HEK293 (cell line): ENCODE results near the gene MSS51.

Experiments used
- GLIS2 ChIP-seq: fragments of 450-650 bp; formaldehyde crosslinking; IDR thresholded peaks from 2 replicates; pipeline ENCODE4 v1.5.1; 2016; ENCODE audit warnings: missing biosample characterization, missing genetic modification characterization
- KLF1 ChIP-seq: fragments of 450-650 bp; formaldehyde crosslinking; IDR thresholded peaks from 2 replicates; pipeline ENCODE4 v1.5.1; 2016; ENCODE audit warnings: missing biosample characterization, missing genetic modification characterization
- OSR2 ChIP-seq: fragments of 450-650 bp; formaldehyde crosslinking; IDR thresholded peaks from 2 replicates; pipeline ENCODE4 v1.5.1; 2016; ENCODE audit warnings: missing biosample characterization, missing genetic modification characterization
- PATZ1 ChIP-seq: fragments of 450-650 bp; formaldehyde crosslinking; IDR thresholded peaks from 2 replicates; pipeline ENCODE4 v1.5.1; 2016; ENCODE audit warnings: missing biosample characterization, missing genetic modification characterization
- PRDM1 ChIP-seq: fragments of 450-650 bp; formaldehyde crosslinking; IDR thresholded peaks from 2 replicates; pipeline ENCODE4; 2016; ENCODE audit warnings: missing biosample characterization, missing genetic modification characterization
- SP2 ChIP-seq: fragments of 450-650 bp; formaldehyde crosslinking; IDR thresholded peaks from 2 replicates; pipeline ENCODE4 v1.5.1; 2016; ENCODE audit warnings: missing biosample characterization, missing genetic modification characterization
- SP3 ChIP-seq: fragments of 450-650 bp; formaldehyde crosslinking; IDR thresholded peaks from 2 replicates; pipeline ENCODE4 v1.5.1; 2016; ENCODE audit warnings: missing biosample characterization, missing genetic modification characterization
- ZBTB26 ChIP-seq: fragments of 450-650 bp; formaldehyde crosslinking; optimal IDR thresholded peaks from 2 replicates; pipeline ENCODE3; 2016; ENCODE audit warnings: missing biosample characterization, mild to moderate bottlenecking, missing genetic modification characterization
- ZBTB44 ChIP-seq: fragments of 450-650 bp; IDR thresholded peaks from 2 replicates; pipeline ENCODE4 v1.5.1; 2018; ENCODE audit warnings: missing biosample characterization, mild to moderate bottlenecking, missing genetic modification characterization
- ZFHX2 ChIP-seq: fragments of 450-650 bp; formaldehyde crosslinking; conservative IDR thresholded peaks from 2 replicates; pipeline ENCODE4 v1.5.1; 2016; ENCODE audit warnings: missing biosample characterization, missing genetic modification characterization
- ZFP69B ChIP-seq: fragments of 450-650 bp; formaldehyde crosslinking; IDR thresholded peaks from 2 replicates; pipeline ENCODE4 v1.5.1; 2016; ENCODE audit warnings: missing biosample characterization, missing genetic modification characterization
- ZNF2 ChIP-seq: fragments of 450-650 bp; formaldehyde crosslinking; IDR thresholded peaks from 2 replicates; pipeline ENCODE4 v1.5.1; 2016; ENCODE audit warnings: missing biosample characterization, missing genetic modification characterization
- ZNF214 ChIP-seq: fragments of 450-650 bp; formaldehyde crosslinking; IDR thresholded peaks from 2 replicates; pipeline ENCODE4 v1.5.1; 2017; ENCODE audit warnings: missing biosample characterization, mild to moderate bottlenecking, missing genetic modification characterization, borderline replicate concordance
- ZNF221 ChIP-seq: fragments of 450-650 bp; formaldehyde crosslinking; IDR thresholded peaks from 2 replicates; pipeline ENCODE4 v1.5.1; 2017; ENCODE audit warnings: missing biosample characterization, missing genetic modification characterization, borderline replicate concordance
- ZNF341 ChIP-seq: fragments of 450-650 bp; formaldehyde crosslinking; IDR thresholded peaks from 2 replicates; pipeline ENCODE4; 2016; ENCODE audit warnings: low read depth, missing biosample characterization, missing genetic modification characterization
- ZNF391 ChIP-seq: fragments of 450-650 bp; formaldehyde crosslinking; IDR thresholded peaks from 2 replicates; pipeline ENCODE4 v1.5.1; 2016; ENCODE audit warnings: low read depth, missing biosample characterization, missing genetic modification characterization, borderline replicate concordance
- ZNF394 ChIP-seq: fragments of 450-650 bp; formaldehyde crosslinking; IDR thresholded peaks from 2 replicates; pipeline ENCODE4 v1.5.1; 2016; ENCODE audit warnings: missing biosample characterization, missing genetic modification characterization, mild to moderate bottlenecking, moderate library complexity, borderline replicate concordance
- ZNF416 ChIP-seq: fragments of 450-650 bp; formaldehyde crosslinking; IDR thresholded peaks from 2 replicates; pipeline ENCODE4 v1.5.1; 2016; ENCODE audit warnings: missing biosample characterization, missing genetic modification characterization
- ZNF529 ChIP-seq: fragments of 450-650 bp; formaldehyde crosslinking; IDR thresholded peaks from 2 replicates; pipeline ENCODE4 v1.5.1; 2017; ENCODE audit warnings: missing genetic modification characterization, missing biosample characterization; ENCODE audit not compliant: insufficient replicate concordance
- ZNF549 ChIP-seq: fragments of 450-650 bp; IDR thresholded peaks from 2 replicates; pipeline ENCODE4 v1.5.1; 2018; ENCODE audit warnings: missing biosample characterization, missing genetic modification characterization, mild to moderate bottlenecking, inconsistent platforms, moderate library complexity
- ZNF560 ChIP-seq: fragments of 450-650 bp; formaldehyde crosslinking; IDR thresholded peaks from 2 replicates; pipeline ENCODE4 v1.5.1; 2017; ENCODE audit warnings: missing biosample characterization, missing genetic modification characterization, borderline replicate concordance
- ZNF571 ChIP-seq: fragments of 450-650 bp; formaldehyde crosslinking; IDR thresholded peaks from 2 replicates; pipeline ENCODE4 v1.5.0; 2017; ENCODE audit warnings: missing biosample characterization, missing genetic modification characterization
- ZNF596 ChIP-seq: fragments of 450-650 bp; IDR thresholded peaks from 2 replicates; pipeline ENCODE4 v1.5.0; 2018; ENCODE audit warnings: missing biosample characterization, mild to moderate bottlenecking, missing genetic modification characterization, moderate library complexity
- ZNF692 ChIP-seq: fragments of 450-650 bp; formaldehyde crosslinking; IDR thresholded peaks from 2 replicates; pipeline ENCODE4 v1.5.1; 2016; ENCODE audit warnings: missing biosample characterization, missing genetic modification characterization
- ZNF707 ChIP-seq: fragments of 450-650 bp; formaldehyde crosslinking; IDR thresholded peaks from 2 replicates; pipeline ENCODE4 v1.5.1; 2016; ENCODE audit warnings: missing biosample characterization, missing genetic modification characterization
- ZNF76 ChIP-seq: fragments of 450-650 bp; formaldehyde crosslinking; IDR thresholded peaks from 2 replicates; pipeline ENCODE4; 2016; ENCODE audit warnings: low read depth, missing biosample characterization, missing genetic modification characterization, borderline replicate concordance
- ZNF843 ChIP-seq: fragments of 450-650 bp; formaldehyde crosslinking; IDR thresholded peaks from 2 replicates; pipeline ENCODE4 v1.5.1; 2016; ENCODE audit warnings: missing biosample characterization, missing genetic modification characterization
- ZSCAN18 ChIP-seq: fragments of 450-650 bp; formaldehyde crosslinking; IDR thresholded peaks from 2 replicates; pipeline ENCODE4 v1.5.1; 2016; ENCODE audit warnings: missing biosample characterization, missing genetic modification characterization

Gene MSS51

GRCh38 chr10:73413528-73414229, 19.7 kb downstream of the MSS51 start, which contains the start of gene ANXA7 (continued):
- TF ChIP-seq ZNF692 (tag by site-specific recombination) (peak; percentile 83), OSR2 (tag by site-specific recombination) (peak; percentile 42; the same call in 1 of the 2 replicates), ZNF596 (no peak), PRDM1 (tag by site-specific recombination) (peak; percentile 65), ZNF214 (tag by site-specific recombination) (no peak), ZNF529 (tag by site-specific recombination) (no peak), ZBTB26 (tag by site-specific recombination) (peak; percentile 68), ZSCAN18 (tag by site-specific recombination) (no peak), ZNF707 (tag by site-specific recombination) (no peak), ZNF391 (tag by site-specific recombination) (peak; percentile 77; the same call in 1 of the 2 replicates), ZFHX2 (tag by site-specific recombination) (peak; percentile 98), ZFP69B (peak; percentile 70), KLF1 (peak; percentile 89), ZBTB44 (tag by site-specific recombination) (no peak), ZNF560 (no peak), ZNF394 (tag by site-specific recombination) (no peak; the same call in 1 of the 2 replicates), ZNF416 (tag by site-specific recombination) (no peak), ZNF341 (peak; percentile 76), ZNF221 (tag by site-specific recombination) (no peak), SP2 (tag by site-specific recombination) (peak; percentile 93), ZNF549 (tag by site-specific recombination) (no peak), ZNF843 (tag by site-specific recombination) (peak; percentile 57; the same call in 1 of the 2 replicates), ZNF571 (no peak), SP3 (peak; percentile 92), ZNF2 (peak; percentile 87; the same call in 1 of the 2 replicates), ZNF76 (tag by site-specific recombination) (peak; percentile 87; the same call in 1 of the 2 replicates), GLIS2 (tag by site-specific recombination) (peak; percentile 97), PATZ1 (tag by site-specific recombination) (peak; percentile 98)
